H9 (cell line): ENCODE measurements around the gene TSPAN9. TPM values are rescaled to one million over a fixed set of nuclear protein-coding genes. Genes with fewer than 3 reads are reported as not detected.
A peak's percentile ranks its signal among the peaks of the same experiment; 100 is the strongest.

Experiments used
- DNase-seq: peaks from one replicate; pipeline ENCODE4 v3.0.0-alpha.2; 2017
- H2AFZ ChIP-seq: one replicate; pipeline ENCODE4 v1.6.1; 2013; ENCODE audit warnings: mild to moderate bottlenecking, low read length, control low read depth, moderate library complexity
- H2AK5ac ChIP-seq: 2 replicates; pipeline ENCODE4 v1.6.1; 2013; ENCODE audit warnings: low read length, control low read depth, mixed read lengths; ENCODE audit not compliant: insufficient read length
- H2BK120ac ChIP-seq: one replicate; pipeline ENCODE4 v1.6.1; 2013; ENCODE audit warnings: low read depth, mild to moderate bottlenecking, low read length, control low read depth, inconsistent platforms; ENCODE audit not compliant: poor library complexity, severe bottlenecking
- H2BK12ac ChIP-seq: 2 replicates; pipeline ENCODE4 v1.6.1; 2013; ENCODE audit warnings: low read length, control low read depth, mixed read lengths, low read depth; ENCODE audit not compliant: insufficient read length
- H2BK15ac ChIP-seq: 2 replicates; pipeline ENCODE4 v1.6.1; 2013; ENCODE audit warnings: low read depth, low read length, control low read depth
- H2BK20ac ChIP-seq: one replicate; pipeline ENCODE4 v1.6.1; 2013; ENCODE audit warnings: low read depth, mild to moderate bottlenecking, low read length, control low read depth, inconsistent platforms; ENCODE audit not compliant: poor library complexity, severe bottlenecking
- H2BK5ac ChIP-seq: 2 replicates; pipeline ENCODE4 v1.6.1; 2013; ENCODE audit warnings: low read length, control low read depth, mixed read lengths; ENCODE audit not compliant: insufficient read length
- H3K14ac ChIP-seq: 2 replicates; pipeline ENCODE4 v1.6.1; 2013; ENCODE audit warnings: low read length, control low read depth; ENCODE audit not compliant: insufficient read depth
- H3K18ac ChIP-seq: 2 replicates; pipeline ENCODE4 v1.6.1; 2013; ENCODE audit warnings: low read depth, mild to moderate bottlenecking, mixed read lengths, low read length, control low read depth; ENCODE audit not compliant: insufficient read length
- H3K23ac ChIP-seq: 2 replicates; pipeline ENCODE4 v1.6.1; 2013; ENCODE audit warnings: low read length, control low read depth, mixed read lengths, low read depth; ENCODE audit not compliant: insufficient read length
- H3K23me2 ChIP-seq: 2 replicates; pipeline ENCODE4 v1.6.1; 2013; ENCODE audit warnings: low read depth, mild to moderate bottlenecking, mixed read lengths, low read length, control low read depth; ENCODE audit not compliant: insufficient read length, poor library complexity, severe bottlenecking
- H3K27ac ChIP-seq: 2 replicates; pipeline ENCODE4 v1.5.1; 2013; ENCODE audit warnings: low read length, control low read depth, mixed read lengths, low read depth; ENCODE audit not compliant: insufficient read length
- H3K27me3 ChIP-seq: 2 replicates; pipeline ENCODE4 v1.6.1; 2013; ENCODE audit warnings: low read length, control low read depth, inconsistent platforms; ENCODE audit not compliant: insufficient read depth
- H3K4ac ChIP-seq: 2 replicates; pipeline ENCODE4 v1.6.1; 2013; ENCODE audit warnings: low read depth, mild to moderate bottlenecking, control low read depth, inconsistent platforms, low read length, moderate library complexity
- H3K4me1 ChIP-seq: 2 replicates; pipeline ENCODE4 v1.6.1; 2013; ENCODE audit warnings: low read length, control low read depth, inconsistent platforms; ENCODE audit not compliant: insufficient read depth
- H3K4me2 ChIP-seq: 2 replicates; pipeline ENCODE4 v1.6.1; 2013; ENCODE audit warnings: low read length, control low read depth, mixed read lengths; ENCODE audit not compliant: insufficient read length, insufficient read depth
- H3K56ac ChIP-seq: 2 replicates; pipeline ENCODE4 v1.6.1; 2013; ENCODE audit warnings: low read depth, mild to moderate bottlenecking, mixed read lengths, low read length, control low read depth; ENCODE audit not compliant: insufficient read length
- H3K79me1 ChIP-seq: 2 replicates; pipeline ENCODE4 v1.6.1; 2013; ENCODE audit warnings: low read depth, mild to moderate bottlenecking, moderate library complexity, low read length, control low read depth, inconsistent platforms; ENCODE audit not compliant: insufficient read depth, poor library complexity, severe bottlenecking
- H3K79me2 ChIP-seq: 2 replicates; pipeline ENCODE4 v1.6.1; 2013; ENCODE audit warnings: low read length, control low read depth, inconsistent platforms; ENCODE audit not compliant: insufficient read depth
- H3K9ac ChIP-seq: 2 replicates; pipeline ENCODE4 v1.6.1; 2013; ENCODE audit warnings: low read length, control low read depth, mixed read lengths; ENCODE audit not compliant: insufficient read length; ENCODE audit errors: extremely low read depth
- H3K9me3 ChIP-seq: one replicate; pipeline ENCODE4 v1.6.1; 2013; ENCODE audit warnings: low read depth, low read length, inconsistent platforms; ENCODE audit not compliant: control insufficient read depth
- H3T11ph ChIP-seq: one replicate; pipeline ENCODE4 v1.6.1; 2013; ENCODE audit warnings: mild to moderate bottlenecking, low read length, control low read depth, inconsistent platforms
- H4K20me1 ChIP-seq: one replicate; pipeline ENCODE4 v1.6.1; 2013; ENCODE audit not compliant: control insufficient read depth, insufficient read length, insufficient read depth
- H4K5ac ChIP-seq: 2 replicates; pipeline ENCODE4 v1.6.1; 2013; ENCODE audit warnings: low read depth, mild to moderate bottlenecking, mixed read lengths, low read length, control low read depth; ENCODE audit not compliant: insufficient read length
- H4K8ac ChIP-seq: replicated peaks from 2 replicates; pipeline ENCODE4 v1.6.1; 2013; ENCODE audit warnings: low read length, control low read depth, mixed read lengths, low read depth; ENCODE audit not compliant: insufficient read length
- H4K91ac ChIP-seq: 2 replicates; pipeline ENCODE4 v1.6.1; 2013; ENCODE audit warnings: low read depth, mild to moderate bottlenecking, moderate library complexity, mixed read lengths, low read length, control low read depth; ENCODE audit not compliant: insufficient read length
- H3K27ac Mint-ChIP-seq, 3 experiments: 2 replicates in 2 of 3; 3 replicates in 1 of 3; pipeline ENCODE4 v1.8.0; 2020 to 2021; ENCODE audit warnings: mixed read lengths in 3 of 3, mild to moderate bottlenecking in 1 of 3, moderate library complexity in 1 of 3
- H3K27me3 Mint-ChIP-seq: 2 replicates; pipeline ENCODE4 v1.8.0; 2021; ENCODE audit warnings: low read depth, mild to moderate bottlenecking, moderate library complexity, mixed read lengths
- H3K36me3 Mint-ChIP-seq, 3 experiments: 2 replicates in 2 of 3; 3 replicates in 1 of 3; pipeline ENCODE4 v1.8.0; 2020 to 2021; ENCODE audit warnings: low read depth in 3 of 3, mixed read lengths in 3 of 3; ENCODE audit not compliant: insufficient read depth in 1 of 3
- H3K4me1 Mint-ChIP-seq, 2 experiments: 2 replicates each; pipeline ENCODE4 v1.8.0; 2020; ENCODE audit warnings: mixed read lengths in 2 of 2
- H3K4me3 Mint-ChIP-seq, 2 experiments: 2 replicates in 1 of 2; 3 replicates in 1 of 2; pipeline ENCODE4 v1.8.0; 2020 to 2021; ENCODE audit warnings: mild to moderate bottlenecking in 2 of 2, mixed read lengths in 2 of 2, moderate library complexity in 1 of 2
- H3K9me3 Mint-ChIP-seq, 2 experiments: 2 replicates in 1 of 2; 3 replicates in 1 of 2; pipeline ENCODE4 v1.8.0; 2020; ENCODE audit warnings: mild to moderate bottlenecking in 2 of 2, mixed read lengths in 2 of 2, moderate library complexity in 1 of 2
- WGBS: extraction: QIAGEN DNeasy Blood & Tissue Kit; methylation state at CpG from one replicate; pipeline ENCODE4 v1.1.7; 2013; ENCODE audit warnings: missing lambda C conversion rate, low lambda C conversion rate, mixed read lengths; ENCODE audit not compliant: insufficient read length; ENCODE audit errors: extremely low coverage; 5-methylcytosine and 5-hydroxymethylcytosine counted together
- total RNA-seq: library from RNA; stranded (reverse); gene quantifications from 2 replicates; pipeline ENCODE4 v1.2.1, GENCODE V29; 2021
- TF ChIP-seq, protein P1 (sequence below): fragments of 200-600 bp; sonication (generic); conservative IDR thresholded peaks from 3 replicates; pipeline ENCODE4 v1.8.0; 2021; ENCODE audit warnings: antibody characterized with exemption, mild to moderate bottlenecking

Gene TSPAN9
- total RNA-seq, 1 experiment from 2014 or later, result 19.0 TPM

DNA sequence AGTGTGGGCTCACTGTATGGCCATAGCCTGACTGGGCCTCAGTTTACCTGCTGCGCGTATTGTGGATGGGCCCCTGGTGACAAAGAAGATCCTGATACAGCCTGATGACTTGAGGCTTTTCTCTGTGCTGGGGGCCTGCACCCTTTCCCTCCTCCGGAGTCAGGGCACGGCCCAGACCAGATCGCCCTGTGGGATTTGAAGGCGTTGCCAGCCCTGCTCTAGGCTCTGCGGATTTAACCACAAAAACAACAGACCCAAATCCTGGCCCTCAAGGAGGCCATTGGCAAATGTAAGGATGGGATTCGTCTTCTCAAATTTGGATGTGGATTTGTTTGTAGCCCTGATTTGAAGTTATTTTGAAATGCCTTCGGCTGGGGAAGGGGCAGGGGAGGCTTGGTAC is 195.8 kb downstream of the TSPAN9 start:
- H3T11ph ChIP-seq, result no peak overlapping the region
- H3K14ac ChIP-seq, result no peak overlapping the region
- H2BK20ac ChIP-seq, result no peak overlapping the region
- H3K36me3 Mint-ChIP-seq, result no peaks in the 10 kb centered on the region; a peak in 1 of 7 replicates
- no CpG with 5 or more reads among the region's 9 CpGs for WGBS
- H3K27ac ChIP-seq, result no peak overlapping the region
- H3K4me2 ChIP-seq, result no peak overlapping the region
- no peak for DNase-seq
- no peak overlapping the region for H3K23ac ChIP-seq
- no peak overlapping the region for H2BK12ac ChIP-seq
- H3K18ac ChIP-seq, result no peak overlapping the region
- H3K4me1 Mint-ChIP-seq, result peaks cover 18 to 38% of the 10 kb centered on the region in 2 experiments
- no peak overlapping the region for H2BK120ac ChIP-seq
- H4K5ac ChIP-seq, result no peak overlapping the region
- no peaks in the 10 kb centered on the region for H3K9me3 ChIP-seq
- H3K23me2 ChIP-seq, result no peaks in the 10 kb centered on the region
- peak overlapping the region in 2 of 3 experiments; percentile 13 to 65; a peak in 3 of 7 replicates for H3K27ac Mint-ChIP-seq
- H3K9ac ChIP-seq, result no peak overlapping the region
- no peak overlapping the region for H2AK5ac ChIP-seq
- H3K4me3 Mint-ChIP-seq, result no peak overlapping the region
- TF ChIP-seq, protein P1, sequence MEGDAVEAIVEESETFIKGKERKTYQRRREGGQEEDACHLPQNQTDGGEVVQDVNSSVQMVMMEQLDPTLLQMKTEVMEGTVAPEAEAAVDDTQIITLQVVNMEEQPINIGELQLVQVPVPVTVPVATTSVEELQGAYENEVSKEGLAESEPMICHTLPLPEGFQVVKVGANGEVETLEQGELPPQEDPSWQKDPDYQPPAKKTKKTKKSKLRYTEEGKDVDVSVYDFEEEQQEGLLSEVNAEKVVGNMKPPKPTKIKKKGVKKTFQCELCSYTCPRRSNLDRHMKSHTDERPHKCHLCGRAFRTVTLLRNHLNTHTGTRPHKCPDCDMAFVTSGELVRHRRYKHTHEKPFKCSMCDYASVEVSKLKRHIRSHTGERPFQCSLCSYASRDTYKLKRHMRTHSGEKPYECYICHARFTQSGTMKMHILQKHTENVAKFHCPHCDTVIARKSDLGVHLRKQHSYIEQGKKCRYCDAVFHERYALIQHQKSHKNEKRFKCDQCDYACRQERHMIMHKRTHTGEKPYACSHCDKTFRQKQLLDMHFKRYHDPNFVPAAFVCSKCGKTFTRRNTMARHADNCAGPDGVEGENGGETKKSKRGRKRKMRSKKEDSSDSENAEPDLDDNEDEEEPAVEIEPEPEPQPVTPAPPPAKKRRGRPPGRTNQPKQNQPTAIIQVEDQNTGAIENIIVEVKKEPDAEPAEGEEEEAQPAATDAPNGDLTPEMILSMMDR, result no peak
- H3K79me2 ChIP-seq, result no peaks in the 10 kb centered on the region
- H3K4me1 ChIP-seq, result no peaks in the 10 kb centered on the region
- no peaks in the 10 kb centered on the region for H3K9me3 Mint-ChIP-seq
- H2AFZ ChIP-seq, result no peak overlapping the region
- no peak overlapping the region for H3K4ac ChIP-seq
- H2BK15ac ChIP-seq, result no peak overlapping the region
- no peak overlapping the region for H3K56ac ChIP-seq
- H3K27me3 ChIP-seq, result no peaks in the 10 kb centered on the region
- no peak overlapping the region for H4K8ac ChIP-seq
- no peaks in the 10 kb centered on the region for H4K20me1 ChIP-seq
- H4K91ac ChIP-seq, result no peak overlapping the region
- no peak overlapping the region for H2BK5ac ChIP-seq
- H3K79me1 ChIP-seq, result no peaks in the 10 kb centered on the region
- H3K27me3 Mint-ChIP-seq, result no peaks in the 10 kb centered on the region
